Measurements from ENCODE around the gene DNAI2.

DNA sequence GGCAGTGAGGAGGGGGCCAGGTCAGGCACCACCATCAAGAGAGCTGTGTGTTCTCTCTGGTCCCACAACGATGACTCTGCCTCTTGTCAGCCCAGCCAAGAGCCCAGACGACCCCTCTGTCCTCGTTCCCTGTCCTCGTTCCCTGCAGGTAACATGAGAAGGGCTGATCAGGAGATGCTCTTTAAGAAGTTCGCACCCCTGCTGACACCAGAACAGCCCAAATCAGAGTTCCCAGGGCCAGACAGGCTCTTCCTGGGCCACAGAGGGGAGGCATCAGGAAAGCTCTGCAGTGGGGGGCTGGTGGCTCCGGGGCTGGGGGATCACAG is 13.5 kb upstream of the DNAI2 start:
- TF ChIP-seq, protein P1, sequence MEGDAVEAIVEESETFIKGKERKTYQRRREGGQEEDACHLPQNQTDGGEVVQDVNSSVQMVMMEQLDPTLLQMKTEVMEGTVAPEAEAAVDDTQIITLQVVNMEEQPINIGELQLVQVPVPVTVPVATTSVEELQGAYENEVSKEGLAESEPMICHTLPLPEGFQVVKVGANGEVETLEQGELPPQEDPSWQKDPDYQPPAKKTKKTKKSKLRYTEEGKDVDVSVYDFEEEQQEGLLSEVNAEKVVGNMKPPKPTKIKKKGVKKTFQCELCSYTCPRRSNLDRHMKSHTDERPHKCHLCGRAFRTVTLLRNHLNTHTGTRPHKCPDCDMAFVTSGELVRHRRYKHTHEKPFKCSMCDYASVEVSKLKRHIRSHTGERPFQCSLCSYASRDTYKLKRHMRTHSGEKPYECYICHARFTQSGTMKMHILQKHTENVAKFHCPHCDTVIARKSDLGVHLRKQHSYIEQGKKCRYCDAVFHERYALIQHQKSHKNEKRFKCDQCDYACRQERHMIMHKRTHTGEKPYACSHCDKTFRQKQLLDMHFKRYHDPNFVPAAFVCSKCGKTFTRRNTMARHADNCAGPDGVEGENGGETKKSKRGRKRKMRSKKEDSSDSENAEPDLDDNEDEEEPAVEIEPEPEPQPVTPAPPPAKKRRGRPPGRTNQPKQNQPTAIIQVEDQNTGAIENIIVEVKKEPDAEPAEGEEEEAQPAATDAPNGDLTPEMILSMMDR (IDR thresholded peaks at IDR 0.05; ENCODE audit: poor library complexity, severe bottlenecking), result no peak
- TF ChIP-seq POLR2AphosphoS5 (IDR thresholded peaks at IDR 0.05) (no peak), EP300 (conservative IDR thresholded peaks at IDR 0.05; ENCODE audit: poor library complexity, severe bottlenecking) (no peak), EZH2 (IDR thresholded peaks at IDR 0.05; ENCODE audit: borderline replicate concordance, insufficient read depth, low read length, poor library complexity, severe bottlenecking) (no peak)

All from neural cell (in vitro differentiated cells).